HG03521 (cell line): ENCODE data around the gene NINJ2.

ENCODE experiments used
- ATAC-seq: cut with Tn5 transposase; IDR thresholded peaks from one replicate; pipeline ENCODE4 v1.9.1; 2021; ENCODE audit warnings: mild to moderate bottlenecking, moderate library complexity; ENCODE audit not compliant: unreplicated experiment

Gene NINJ2

GRCh38 chr12:571795-572531 lies 91.3 kb downstream of the NINJ2 start:
- no peak for ATAC-seq

- ATAC-seq, result no peak
These were observed 92.1 kb downstream of the NINJ2 start for GRCh38 chr12:570921-571794.

GRCh38 chr12:570435-570920 lies 92.8 kb downstream of the NINJ2 start:
- no peak for ATAC-seq

GRCh38 chr12:569803-570434 lies 93.3 kb downstream of the NINJ2 start:
- no peak for ATAC-seq

- ATAC-seq, result no peak
These were observed 94.1 kb downstream of the NINJ2 start for GRCh38 chr12:569091-569676.

GRCh38 chr12:568486-568885 lies 94.8 kb downstream of the NINJ2 start:
- ATAC-seq, result no peak

GRCh38 chr12:565589-566105 lies 97.6 kb downstream of the NINJ2 start:
- no peak for ATAC-seq

- ATAC-seq, result no peak
These were observed 98.1 kb downstream of the NINJ2 start for GRCh38 chr12:565161-565560.

- no peak for ATAC-seq
These were observed 99.4 kb downstream of the NINJ2 start for GRCh38 chr12:563787-564298.

GRCh38 chr12:563250-563781 lies 99.9 kb downstream of the NINJ2 start:
- ATAC-seq, result no peak

GRCh38 chr12:562634-563033 lies 100.6 kb downstream of the NINJ2 start:
- ATAC-seq, result no peak

GRCh38 chr12:561908-562593 lies 101.2 kb downstream of the NINJ2 start:
- no peak for ATAC-seq

- ATAC-seq, result no peak
These were observed 101.9 kb downstream of the NINJ2 start for GRCh38 chr12:561391-561705.

GRCh38 chr12:560691-561390 lies 102.4 kb downstream of the NINJ2 start:
- no peak for ATAC-seq

GRCh38 chr12:559906-560455 lies 103.3 kb downstream of the NINJ2 start:
- ATAC-seq, result no peak

- ATAC-seq, result no peak
These were observed 103.9 kb downstream of the NINJ2 start for GRCh38 chr12:559208-559905.

- no peak for ATAC-seq
These were observed 104.7 kb downstream of the NINJ2 start for GRCh38 chr12:558580-558979.

- no peak for ATAC-seq
These were observed 106.7 kb downstream of the NINJ2 start for GRCh38 chr12:556498-556897.

GRCh38 chr12:554001-554285 lies 109.3 kb downstream of the NINJ2 start:
- no peak for ATAC-seq
